ENCODE results near the gene LHPP.

GRCh38 chr10:124495725-124496124 lies 34.1 kb downstream of the LHPP start:
- no peak for TF ChIP-seq POLR2A (IDR thresholded peaks at IDR 0.05; ENCODE audit: low read length)
- no peak for TF ChIP-seq ZFP36 (IDR thresholded peaks at IDR 0.05; ENCODE audit: borderline replicate concordance, partially characterized antibody)
- TF ChIP-seq CTCF (IDR thresholded peaks at IDR 0.05), result no peak
- TF ChIP-seq SREBF2 (IDR thresholded peaks at IDR 0.05), result no peak
- TF ChIP-seq KDM1A (IDR thresholded peaks at IDR 0.05; ENCODE audit: low read depth), result no peak
